ENCODE data around the gene NDUFAF3. TPM values are rescaled to one million over a fixed set of nuclear protein-coding genes. Genes with fewer than 3 reads are reported as not detected.

Gene NDUFAF3
- total and polyA plus RNA-seq, 2 donors (not counting 3 experiments of a cell fraction or from before 2014, with no cell fraction given), result 91.1 to 91.4 TPM

DNA sequence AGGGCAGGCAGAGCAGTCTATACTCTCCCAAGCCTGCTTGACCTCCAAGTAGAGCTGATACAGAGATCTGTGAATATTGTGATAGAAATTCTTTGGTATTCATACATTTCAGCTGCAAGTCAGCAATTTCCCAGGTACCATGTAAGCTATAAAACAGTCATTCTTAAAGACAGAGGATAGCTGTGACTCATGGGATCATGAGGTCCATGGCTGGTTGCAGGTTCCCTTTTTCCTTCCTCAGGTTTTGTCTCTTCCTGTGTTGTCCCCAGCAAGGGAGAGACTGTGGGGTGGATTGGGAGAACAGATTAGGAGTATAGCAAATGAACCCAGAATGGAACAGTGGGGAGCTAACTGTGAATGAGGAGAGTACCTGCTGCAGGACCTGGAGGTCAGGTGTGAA lies 37.3 kb upstream of the NDUFAF3 start:
- FAIRE-seq (peak; percentile 70), DNase-seq (ENCODE audit: low read depth, low spot score) (peak; percentile 14)
- Histone ChIP-seq H3K4me1 (ENCODE audit: control insufficient read depth, extremely low read depth, insufficient read depth, low read length) (peaks cover 12% of the 10 kb centered on the region), H3K27me3 (ENCODE audit: control insufficient read depth in 2 of 2, insufficient read depth in 2 of 2, low read length in 2 of 2) (no peaks in the 10 kb centered on the region), H3K36me3 (ENCODE audit: control insufficient read depth in 2 of 2, extremely low read depth in 1 of 2, insufficient read depth in 2 of 2, low read length in 2 of 2) (peaks cover 17 to 27% of the 10 kb centered on the region in 2 experiments), H2AFZ (ENCODE audit: low read depth, low read length) (no peak overlapping the region), H3K4me3 (replicated peaks in 1 of 3; ENCODE audit: insufficient read depth in 1 of 3, low read depth in 1 of 3, low read length in 3 of 3) (no peak overlapping the region), H3K9me3 (replicated peaks; ENCODE audit: control insufficient read depth, insufficient read depth, low read length) (no peaks in the 10 kb centered on the region), H3K4me2 (ENCODE audit: insufficient read depth, low read length) (no peak overlapping the region), H3K27ac (ENCODE audit: insufficient read depth, low read depth, low read length) (no peak overlapping the region), H3K9ac (replicated peaks; ENCODE audit: extremely low read depth, insufficient read depth, low read length) (no peak overlapping the region), H3K79me2 (ENCODE audit: control insufficient read depth, insufficient read depth, low read length) (no peaks in the 10 kb centered on the region), H4K20me1 (replicated peaks; ENCODE audit: control insufficient read depth, extremely low read depth, insufficient read depth, low read length) (no peaks in the 10 kb centered on the region), H3K9me1 (replicated peaks; ENCODE audit: control insufficient read depth, extremely low read depth, insufficient read depth, low read length) (no peaks in the 10 kb centered on the region)
- CTCF ChIA-PET, result interaction anchor here (0.9 to 8.8 kb wide), 4 partner anchors 11 to 464 kb away, joined by 3 to 254 read pairs (median 4); partner anchors contain the start of genes QRICH1 and WDR6
- intact Hi-C loops (cut with micrococcal nuclease), result no loop called here
- no TSS peak for BruUV-seq (replicated peaks)
- dilution Hi-C loops (cut with MboI; ENCODE audit: extremely low pct_ligation_motif_present, low sequenced_read_pairs), result no loop called here
- POLR2A ChIA-PET, result no interaction called here
- TF ChIP-seq, protein P1, sequence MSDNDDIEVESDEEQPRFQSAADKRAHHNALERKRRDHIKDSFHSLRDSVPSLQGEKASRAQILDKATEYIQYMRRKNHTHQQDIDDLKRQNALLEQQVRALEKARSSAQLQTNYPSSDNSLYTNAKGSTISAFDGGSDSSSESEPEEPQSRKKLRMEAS (IDR thresholded peaks at IDR 0.05; ENCODE audit: insufficient read depth, insufficient read length), result no peak

DNA sequence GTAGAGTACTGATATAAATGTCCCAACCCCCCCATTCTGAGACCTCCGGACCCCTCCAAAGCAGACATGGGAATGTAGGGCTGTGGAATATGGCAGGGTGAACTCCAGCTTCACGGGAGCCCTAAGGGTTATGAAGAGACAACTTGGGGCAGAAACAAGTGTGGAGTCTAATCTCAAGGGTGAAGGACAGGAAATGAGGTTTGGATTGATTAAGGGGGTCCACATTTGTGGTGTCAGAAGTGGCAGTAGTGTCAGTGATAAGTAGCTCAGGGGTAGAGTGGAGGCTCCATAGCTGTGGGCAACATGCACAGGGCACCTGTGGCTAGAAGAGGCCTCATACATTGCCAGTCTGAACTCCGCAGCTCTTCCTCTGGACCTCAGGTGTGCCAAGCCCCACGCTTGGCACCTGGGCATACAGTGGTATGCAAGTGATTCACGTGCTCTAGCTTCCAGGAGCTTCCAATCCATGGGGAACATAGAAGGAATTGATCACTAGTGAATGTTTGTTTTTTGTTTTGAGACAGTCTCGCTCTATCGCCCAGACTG lies 36.0 kb upstream of the NDUFAF3 start:
- dilution Hi-C loops (cut with MboI; ENCODE audit: extremely low pct_ligation_motif_present, low sequenced_read_pairs), result no loop called here
- H3K36me3 ChIP-seq (ENCODE audit: control insufficient read depth in 2 of 2, extremely low read depth in 1 of 2, insufficient read depth in 2 of 2, low read length in 2 of 2), result peaks cover 11 to 19% of the 10 kb centered on the region in 2 experiments
- CTCF ChIA-PET, result interaction anchor here (1.0 to 8.8 kb wide), 4 partner anchors 23 to 193 kb away, joined by 4 to 254 read pairs (median 66); partner anchors contain the start of genes DALRD3, NDUFAF3 and WDR6

More for the DNA sequence above, 36.0 kb upstream of the NDUFAF3 start:
- no peaks in the 10 kb centered on the region for H4K20me1 ChIP-seq (replicated peaks; ENCODE audit: control insufficient read depth, extremely low read depth, insufficient read depth, low read length)
- H3K27ac ChIP-seq (ENCODE audit: insufficient read depth, low read depth, low read length), result no peak overlapping the region
- BruUV-seq (replicated peaks), result no TSS peak
- peaks cover 14% of the 10 kb centered on the region for H3K4me1 ChIP-seq (ENCODE audit: control insufficient read depth, extremely low read depth, insufficient read depth, low read length)
- POLR2A ChIA-PET, result no interaction called here
- no peaks in the 10 kb centered on the region for H3K9me1 ChIP-seq (replicated peaks; ENCODE audit: control insufficient read depth, extremely low read depth, insufficient read depth, low read length)
- peaks cover 7% of the 10 kb centered on the region for H3K79me2 ChIP-seq (ENCODE audit: control insufficient read depth, insufficient read depth, low read length)
- intact Hi-C loops (cut with micrococcal nuclease), result no loop called here
- no peak for DNase-seq (ENCODE audit: low read depth, low spot score)
- H3K9me3 ChIP-seq (replicated peaks; ENCODE audit: control insufficient read depth, insufficient read depth, low read length), result no peaks in the 10 kb centered on the region
- H3K9ac ChIP-seq (replicated peaks; ENCODE audit: extremely low read depth, insufficient read depth, low read length), result no peak overlapping the region
- no peak overlapping the region for H2AFZ ChIP-seq (ENCODE audit: low read depth, low read length)
- no peak overlapping the region for H3K4me3 ChIP-seq (replicated peaks in 1 of 3; ENCODE audit: insufficient read depth in 1 of 3, low read depth in 1 of 3, low read length in 3 of 3)
- H3K4me2 ChIP-seq (ENCODE audit: insufficient read depth, low read length), result no peak overlapping the region
- FAIRE-seq, result no peak
- TF ChIP-seq EZH2 (IDR thresholded peaks at IDR 0.05; ENCODE audit: borderline replicate concordance, low read depth, low read length, severe bottlenecking) (no peak), GATA2 (IDR thresholded peaks at IDR 0.05; ENCODE audit: insufficient read depth, insufficient read length, low read depth, low read length) (no peak), JUN (IDR thresholded peaks at IDR 0.05; ENCODE audit: borderline replicate concordance, insufficient read depth, insufficient read length, low read depth) (no peak), POLR2A (IDR thresholded peaks at IDR 0.05; ENCODE audit: low read depth, low read length) (no peak), FOS (IDR thresholded peaks at IDR 0.05; ENCODE audit: borderline replicate concordance, insufficient read depth, low read length) (no peak), MYC (IDR thresholded peaks at IDR 0.05; ENCODE audit: low read depth, low read length) (no peak), POLR2AphosphoS5 (IDR thresholded peaks at IDR 0.05; ENCODE audit: insufficient read depth, low read depth, low read length) (no peak)
- TF ChIP-seq, protein P1 (IDR thresholded peaks at IDR 0.05; ENCODE audit: insufficient read depth, insufficient read length), result no peak
- TF ChIP-seq, protein P2, sequence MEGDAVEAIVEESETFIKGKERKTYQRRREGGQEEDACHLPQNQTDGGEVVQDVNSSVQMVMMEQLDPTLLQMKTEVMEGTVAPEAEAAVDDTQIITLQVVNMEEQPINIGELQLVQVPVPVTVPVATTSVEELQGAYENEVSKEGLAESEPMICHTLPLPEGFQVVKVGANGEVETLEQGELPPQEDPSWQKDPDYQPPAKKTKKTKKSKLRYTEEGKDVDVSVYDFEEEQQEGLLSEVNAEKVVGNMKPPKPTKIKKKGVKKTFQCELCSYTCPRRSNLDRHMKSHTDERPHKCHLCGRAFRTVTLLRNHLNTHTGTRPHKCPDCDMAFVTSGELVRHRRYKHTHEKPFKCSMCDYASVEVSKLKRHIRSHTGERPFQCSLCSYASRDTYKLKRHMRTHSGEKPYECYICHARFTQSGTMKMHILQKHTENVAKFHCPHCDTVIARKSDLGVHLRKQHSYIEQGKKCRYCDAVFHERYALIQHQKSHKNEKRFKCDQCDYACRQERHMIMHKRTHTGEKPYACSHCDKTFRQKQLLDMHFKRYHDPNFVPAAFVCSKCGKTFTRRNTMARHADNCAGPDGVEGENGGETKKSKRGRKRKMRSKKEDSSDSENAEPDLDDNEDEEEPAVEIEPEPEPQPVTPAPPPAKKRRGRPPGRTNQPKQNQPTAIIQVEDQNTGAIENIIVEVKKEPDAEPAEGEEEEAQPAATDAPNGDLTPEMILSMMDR (IDR thresholded peaks at IDR 0.05; ENCODE audit: extremely low read depth in 1 of 2, insufficient read depth in 1 of 2, low read depth in 1 of 2, low read length in 2 of 2), result no peak
- no peaks in the 10 kb centered on the region for H3K27me3 ChIP-seq (ENCODE audit: control insufficient read depth in 2 of 2, insufficient read depth in 2 of 2, low read length in 2 of 2)
